Transverse colon (tissue), 4 donors: ENCODE data around the gene DENND1B.

ENCODE experiments used
- CTCF ChIP-seq, 5 experiments: fragments of 200-600 bp in 3 of 5; fragments of 450-650 bp in 2 of 5; sonication (generic) in 3 of 5; IDR thresholded peaks; 1 replicate in 2 of 5; 2 replicates in 3 of 5; pipeline ENCODE4 v1.5.1; 2016 to 2017; ENCODE audit warnings: antibody characterized with exemption in 5 of 5, inconsistent platforms in 3 of 5, mild to moderate bottlenecking in 2 of 5, moderate library complexity in 1 of 5
- EP300 ChIP-seq: sonication (generic); formaldehyde crosslinking; IDR thresholded peaks from one replicate; pipeline ENCODE4 v1.6.1; 2017; ENCODE audit warnings: antibody characterized with exemption, low read depth
- POLR2AphosphoS5 ChIP-seq, 3 donors: sonication (generic); formaldehyde crosslinking; IDR thresholded peaks; one replicate each; pipeline ENCODE4 v1.6.1; 2016; ENCODE audit warnings: antibody characterized with exemption in 3 of 3

GRCh38 chr1:197731449-197731848, 43.8 kb downstream of the DENND1B start:
- TF ChIP-seq POLR2AphosphoS5 (IDR thresholded peaks at IDR 0.05) (no peak), CTCF (IDR thresholded peaks at IDR 0.05) (no peak), EP300 (no peak)
